Uterus (tissue), 4 donors: ENCODE measurements around the gene SHQ1. TPM values are rescaled to one million over a fixed set of nuclear protein-coding genes. Genes with fewer than 3 reads are reported as not detected.

Experiments used
- DNase-seq, 2 donors: peaks; one replicate each; pipeline ENCODE4 v3.0.0-alpha.2; 2019 to 2020
- H3K27ac ChIP-seq, 2 donors: fragments of 200-600 bp; sonication (generic); 1 replicate in 1 of 2; 2 replicates in 1 of 2; pipeline ENCODE4 v1.5.1; 2016 to 2018
- H3K27me3 ChIP-seq, 2 donors: fragments of 200-600 bp; sonication (generic); one replicate each; pipeline ENCODE4 v1.5.1; 2018 to 2019; ENCODE audit warnings: control low read depth in 1 of 2
- H3K36me3 ChIP-seq, 2 donors: fragments of 200-600 bp; sonication (generic); one replicate each; pipeline ENCODE4 v1.5.1; 2019; ENCODE audit warnings: control low read depth in 1 of 2
- H3K4me1 ChIP-seq, 2 donors: fragments of 200-600 bp; sonication (generic); one replicate each; pipeline ENCODE4 v1.5.1; 2018 to 2019; ENCODE audit warnings: control low read depth in 1 of 2
- H3K4me3 ChIP-seq, 2 donors: fragments of 200-600 bp; sonication (generic); 1 replicate in 1 of 2; 2 replicates in 1 of 2; pipeline ENCODE4 v1.5.1; 2018 to 2019; ENCODE audit warnings: mild to moderate bottlenecking in 1 of 2
- H3K9me3 ChIP-seq, 2 donors: fragments of 200-600 bp; sonication (generic); one replicate each; pipeline ENCODE4 v1.5.1; 2019; ENCODE audit warnings: control low read depth in 1 of 2
- CTCF ChIP-seq, 4 experiments: fragments of 200-600 bp in 2 of 4; fragments of 450-650 bp in 2 of 4; sonication (generic) in 2 of 4; IDR thresholded peaks; one replicate each; pipeline ENCODE4 v1.5.1; 2016 to 2019; ENCODE audit warnings: antibody characterized with exemption in 4 of 4, mild to moderate bottlenecking in 2 of 4, moderate library complexity in 1 of 4
- POLR2A ChIP-seq, 2 donors: fragments of 450-650 bp; IDR thresholded peaks; one replicate each; pipeline ENCODE4 v1.6.1; 2016; ENCODE audit warnings: antibody characterized with exemption in 2 of 2, mild to moderate bottlenecking in 1 of 2, moderate library complexity in 1 of 2
- intact Hi-C: fragments of 100-400 bp; cut with DNase I; formaldehyde crosslinking; loops from one replicate; pipeline ENCODE4 v1.15.1; 2023; ENCODE audit warnings: low total_unique reads
- total RNA-seq, 4 donors: library from RNA; depleted of rRNA in 3 of 4; stranded (reverse); fragments of >200 nt in 3 of 4; gene quantifications; one replicate each; pipeline versions ENCODE4 v1.1.0 to v1.2.4, GENCODE V29; 2014 to 2023
- donor health status: DM: yes; HTN: yes; CAD: no.

The SHQ1 gene
- total RNA-seq, 4 donors from 2014 or later = 8.2 to 30.9 (median 19.2) TPM

- intact Hi-C loops = no loop called here
- no peaks in the 10 kb centered on the region for H3K27me3 ChIP-seq
- H3K4me3 ChIP-seq = no peak overlapping the region
- no peak for DNase-seq
- no peaks in the 10 kb centered on the region for H3K36me3 ChIP-seq
- TF ChIP-seq POLR2A (IDR thresholded peaks at IDR 0.05) (no peak), CTCF (IDR thresholded peaks at IDR 0.05) (no peak)
- H3K9me3 ChIP-seq = no peaks in the 10 kb centered on the region
- no peaks in the 10 kb centered on the region for H3K4me1 ChIP-seq
- H3K27ac ChIP-seq = no peak overlapping the region
Observed at GRCh38 chr3:72811571-72811970, 36.7 kb downstream of the SHQ1 start.

- Histone ChIP-seq H3K27me3 (no peaks in the 10 kb centered on the region), H3K4me3 (no peak overlapping the region), H3K9me3 (no peaks in the 10 kb centered on the region), H3K36me3 (no peaks in the 10 kb centered on the region), H3K27ac (no peak overlapping the region), H3K4me1 (no peaks in the 10 kb centered on the region)
- TF ChIP-seq CTCF (IDR thresholded peaks at IDR 0.05) (no peak), POLR2A (IDR thresholded peaks at IDR 0.05) (no peak)
- intact Hi-C loops = no loop called here
- no peak for DNase-seq
Observed at GRCh38 chr3:72810659-72811434, 37.4 kb downstream of the SHQ1 start.

- intact Hi-C loops = no loop called here
- H3K4me1 ChIP-seq = no peaks in the 10 kb centered on the region
- H3K4me3 ChIP-seq = no peak overlapping the region
- H3K27ac ChIP-seq = no peak overlapping the region
- no peaks in the 10 kb centered on the region for H3K9me3 ChIP-seq
- TF ChIP-seq CTCF (IDR thresholded peaks at IDR 0.05) = no peak
- TF ChIP-seq POLR2A (IDR thresholded peaks at IDR 0.05) = no peak
- no peaks in the 10 kb centered on the region for H3K36me3 ChIP-seq
- DNase-seq = no peak
- no peaks in the 10 kb centered on the region for H3K27me3 ChIP-seq
Observed at GRCh38 chr3:72810063-72810462, 38.2 kb downstream of the SHQ1 start.

GRCh38 chr3:72804361-72804760 lies 43.9 kb downstream of the SHQ1 start:
- H3K27ac ChIP-seq = no peak overlapping the region
- no peak for TF ChIP-seq POLR2A (IDR thresholded peaks at IDR 0.05)
- TF ChIP-seq CTCF (IDR thresholded peaks at IDR 0.05) = no peak
- H3K4me1 ChIP-seq = no peaks in the 10 kb centered on the region
- DNase-seq = no peak
- no peaks in the 10 kb centered on the region for H3K36me3 ChIP-seq
- H3K27me3 ChIP-seq = no peaks in the 10 kb centered on the region
- no peaks in the 10 kb centered on the region for H3K9me3 ChIP-seq
- no peak overlapping the region for H3K4me3 ChIP-seq
- intact Hi-C loops = no loop called here

GRCh38 chr3:72803573-72803972 lies 44.7 kb downstream of the SHQ1 start:
- Histone ChIP-seq H3K4me1 (no peaks in the 10 kb centered on the region), H3K36me3 (no peaks in the 10 kb centered on the region), H3K4me3 (no peak overlapping the region), H3K9me3 (no peaks in the 10 kb centered on the region), H3K27me3 (no peaks in the 10 kb centered on the region), H3K27ac (no peak overlapping the region)
- no peak for DNase-seq
- TF ChIP-seq POLR2A (IDR thresholded peaks at IDR 0.05) (no peak), CTCF (IDR thresholded peaks at IDR 0.05) (no peak)
- intact Hi-C loops = no loop called here
